Mesenchymal stem cell (in vitro differentiated cells and primary cell): ENCODE results near the gene GPR26.

Experiments used
- DNase-seq: peaks from one replicate; pipeline ENCODE4 v3.0.0-alpha.2; 2013
- H2AFZ ChIP-seq: one replicate; pipeline ENCODE4 v1.6.1; 2013; ENCODE audit warnings: low read depth, mild to moderate bottlenecking, control low read depth, inconsistent platforms, low read length, moderate library complexity
- H2AK5ac ChIP-seq: 2 replicates; pipeline ENCODE4 v1.6.1; 2013; ENCODE audit warnings: low read length, moderate library complexity, mild to moderate bottlenecking, inconsistent platforms; ENCODE audit not compliant: severe bottlenecking
- H2BK120ac ChIP-seq: one replicate; pipeline ENCODE4 v1.6.1; 2013; ENCODE audit warnings: low read depth, mild to moderate bottlenecking, inconsistent platforms, low read length, moderate library complexity
- H2BK12ac ChIP-seq, 2 experiments: one replicate each; pipeline ENCODE4 v1.6.1; 2013; ENCODE audit warnings: inconsistent platforms in 2 of 2, low read length in 2 of 2, mild to moderate bottlenecking in 2 of 2, moderate library complexity in 2 of 2, control low read depth in 1 of 2
- H2BK15ac ChIP-seq: one replicate; pipeline ENCODE4 v1.6.1; 2013; ENCODE audit warnings: mild to moderate bottlenecking, low read depth, inconsistent platforms; ENCODE audit not compliant: poor library complexity, severe bottlenecking
- H2BK5ac ChIP-seq: 2 replicates; pipeline ENCODE4 v1.6.1; 2013; ENCODE audit warnings: low read depth, mild to moderate bottlenecking, low read length, control low read depth, inconsistent platforms; ENCODE audit not compliant: poor library complexity, severe bottlenecking
- H3K14ac ChIP-seq, 2 experiments: one replicate each; pipeline ENCODE4 v1.6.1; 2013; ENCODE audit warnings: inconsistent platforms in 2 of 2, low read length in 2 of 2, control low read depth in 1 of 2, mild to moderate bottlenecking in 1 of 2, moderate library complexity in 1 of 2
- H3K18ac ChIP-seq, 2 experiments: one replicate each; pipeline ENCODE4 v1.6.1; 2013; ENCODE audit warnings: inconsistent platforms in 2 of 2, low read length in 2 of 2, control low read depth in 1 of 2, low read depth in 1 of 2, mild to moderate bottlenecking in 1 of 2
- H3K23ac ChIP-seq, 2 experiments: one replicate each; pipeline ENCODE4 v1.6.1; 2013; ENCODE audit warnings: inconsistent platforms in 2 of 2, low read length in 2 of 2, mild to moderate bottlenecking in 2 of 2, moderate library complexity in 2 of 2, control low read depth in 1 of 2
- H3K27ac ChIP-seq: 2 replicates; pipeline ENCODE4 v1.5.1; 2013; ENCODE audit warnings: mild to moderate bottlenecking, moderate library complexity, low read length, control low read depth, inconsistent platforms; ENCODE audit not compliant: poor library complexity, severe bottlenecking
- H3K27me3 ChIP-seq, 2 experiments: 2 replicates each; pipeline versions ENCODE4 v1.6.1 to v1.7.0; 2013; ENCODE audit warnings: low read length in 2 of 2, mild to moderate bottlenecking in 2 of 2, moderate library complexity in 2 of 2, control low read depth in 1 of 2, inconsistent platforms in 1 of 2; ENCODE audit not compliant: control insufficient read depth in 1 of 2, insufficient read depth in 1 of 2
- H3K36me3 ChIP-seq, 2 experiments: 2 replicates each; pipeline versions ENCODE4 v1.6.1 to v1.7.0; 2013; ENCODE audit warnings: low read length in 2 of 2, control low read depth in 1 of 2, inconsistent platforms in 1 of 2, low read depth in 1 of 2, mild to moderate bottlenecking in 1 of 2; ENCODE audit not compliant: insufficient read depth in 2 of 2, control insufficient read depth in 1 of 2
- H3K4ac ChIP-seq, 2 experiments: one replicate each; pipeline ENCODE4 v1.6.1; 2013; ENCODE audit warnings: inconsistent platforms in 2 of 2, low read length in 2 of 2, mild to moderate bottlenecking in 2 of 2, moderate library complexity in 2 of 2, control low read depth in 1 of 2, low read depth in 1 of 2
- H3K4me1 ChIP-seq: 2 replicates; pipeline ENCODE4 v1.6.1; 2013; ENCODE audit warnings: low read depth, low read length, control low read depth; ENCODE audit not compliant: control insufficient read depth, insufficient read depth
- H3K4me2 ChIP-seq: 2 replicates; pipeline ENCODE4 v1.6.1; 2013; ENCODE audit warnings: low read length, mild to moderate bottlenecking, inconsistent platforms; ENCODE audit not compliant: poor library complexity, severe bottlenecking
- H3K4me3 ChIP-seq, 2 experiments: 2 replicates each; pipeline versions ENCODE4 v1.5.1 to v1.7.0; 2013; ENCODE audit warnings: low read length in 2 of 2, mild to moderate bottlenecking in 2 of 2, control low read depth in 1 of 2, low read depth in 1 of 2; ENCODE audit not compliant: insufficient read depth in 1 of 2
- H3K79me1 ChIP-seq: replicated peaks from 2 replicates; pipeline ENCODE4 v1.6.1; 2013; ENCODE audit warnings: mild to moderate bottlenecking, control low read depth, low read length, inconsistent platforms; ENCODE audit not compliant: poor library complexity, severe bottlenecking
- H3K9ac ChIP-seq: 2 replicates; pipeline ENCODE4 v1.7.0; 2013; ENCODE audit warnings: mild to moderate bottlenecking, low read length, moderate library complexity
- H3K9me3 ChIP-seq: 2 replicates; pipeline ENCODE4 v1.7.0; 2013; ENCODE audit warnings: mild to moderate bottlenecking, low read length; ENCODE audit not compliant: control insufficient read depth
- H4K8ac ChIP-seq: one replicate; pipeline ENCODE4 v1.6.1; 2013; ENCODE audit warnings: inconsistent platforms, mild to moderate bottlenecking, low read length, moderate library complexity
- H4K91ac ChIP-seq: one replicate; pipeline ENCODE4 v1.6.1; 2013; ENCODE audit warnings: mild to moderate bottlenecking, low read length, inconsistent platforms
- WGBS: methylation state at CpG from one replicate; pipeline ENCODE4 v1.1.7; 2013; ENCODE audit warnings: mixed read lengths; 5-methylcytosine and 5-hydroxymethylcytosine counted together

GPR26 gene

GRCh38 chr10:123621492-123621891, 44.7 kb upstream of the GPR26 start:
- Histone ChIP-seq H2BK120ac (no peak overlapping the region), H2BK12ac (no peak overlapping the region), H3K18ac (no peak overlapping the region), H3K4me1 (no peaks in the 10 kb centered on the region), H2AFZ (no peak overlapping the region), H2BK15ac (no peak overlapping the region), H3K36me3 (no peaks in the 10 kb centered on the region), H3K9me3 (no peaks in the 10 kb centered on the region), H3K4ac (no peak overlapping the region), H3K4me2 (no peak overlapping the region), H3K27me3 (peaks cover 0 to 5% of the 10 kb centered on the region in 2 experiments), H3K4me3 (no peak overlapping the region), H3K9ac (no peak overlapping the region), H3K79me1 (no peaks in the 10 kb centered on the region), H4K8ac (no peak overlapping the region), H3K23ac (no peak overlapping the region), H2AK5ac (no peak overlapping the region), H2BK5ac (no peak overlapping the region), H3K27ac (no peak overlapping the region), H4K91ac (no peak overlapping the region), H3K14ac (no peak overlapping the region)
- WGBS, result 35% methylated on average over 2 of the region's 2 CpGs
- DNase-seq, result no peak

GRCh38 chr10:123621916-123622315, 44.2 kb upstream of the GPR26 start:
- no peak overlapping the region for H2BK120ac ChIP-seq
- no peak overlapping the region for H3K4me3 ChIP-seq
- H3K14ac ChIP-seq, result no peak overlapping the region
- no peak overlapping the region for H2BK12ac ChIP-seq
- no peak overlapping the region for H3K23ac ChIP-seq
- H3K18ac ChIP-seq, result no peak overlapping the region
- H4K8ac ChIP-seq, result no peak overlapping the region
- H3K4ac ChIP-seq, result no peak overlapping the region
- H3K79me1 ChIP-seq, result no peaks in the 10 kb centered on the region
- no peaks in the 10 kb centered on the region for H3K9me3 ChIP-seq
- H3K36me3 ChIP-seq, result no peaks in the 10 kb centered on the region
- WGBS, result 80% methylated on average over 1 of the region's 2 CpGs
- H2BK5ac ChIP-seq, result no peak overlapping the region
- H3K4me1 ChIP-seq, result no peaks in the 10 kb centered on the region
- no peak overlapping the region for H2BK15ac ChIP-seq
- no peak overlapping the region for H4K91ac ChIP-seq
- no peak overlapping the region for H3K9ac ChIP-seq
- no peak overlapping the region for H2AFZ ChIP-seq
- H3K27me3 ChIP-seq, result peaks cover 0 to 5% of the 10 kb centered on the region in 2 experiments
- no peak for DNase-seq
- H2AK5ac ChIP-seq, result no peak overlapping the region
- no peak overlapping the region for H3K27ac ChIP-seq
- H3K4me2 ChIP-seq, result no peak overlapping the region

GRCh38 chr10:123622381-123622780, 43.8 kb upstream of the GPR26 start:
- H2BK120ac ChIP-seq, result no peak overlapping the region
- H2BK15ac ChIP-seq, result no peak overlapping the region
- no peaks in the 10 kb centered on the region for H3K9me3 ChIP-seq
- no peak overlapping the region for H3K4ac ChIP-seq
- H3K27me3 ChIP-seq, result peaks cover 0 to 5% of the 10 kb centered on the region in 2 experiments
- no peaks in the 10 kb centered on the region for H3K4me1 ChIP-seq
- 63% methylated on average over 2 of the region's 3 CpGs for WGBS
- H3K36me3 ChIP-seq, result no peaks in the 10 kb centered on the region
- H3K14ac ChIP-seq, result no peak overlapping the region
- no peak overlapping the region for H4K91ac ChIP-seq
- no peak overlapping the region for H3K4me3 ChIP-seq
- H3K9ac ChIP-seq, result no peak overlapping the region
- H2BK5ac ChIP-seq, result no peak overlapping the region
- H3K4me2 ChIP-seq, result no peak overlapping the region
- H2AFZ ChIP-seq, result no peak overlapping the region
- H2AK5ac ChIP-seq, result no peak overlapping the region
- no peak overlapping the region for H2BK12ac ChIP-seq
- no peak overlapping the region for H4K8ac ChIP-seq
- H3K79me1 ChIP-seq, result no peaks in the 10 kb centered on the region
- no peak overlapping the region for H3K27ac ChIP-seq
- H3K18ac ChIP-seq, result no peak overlapping the region
- no peak for DNase-seq
- H3K23ac ChIP-seq, result no peak overlapping the region

GRCh38 chr10:123624086-123624485, 42.1 kb upstream of the GPR26 start:
- 88% methylated on average over 2 of the region's 2 CpGs for WGBS
- H2BK12ac ChIP-seq, result no peak overlapping the region

More at GRCh38 chr10:123624086-123624485, 42.1 kb upstream of the GPR26 start:
- H4K91ac ChIP-seq, result no peak overlapping the region
- no peak overlapping the region for H3K4me3 ChIP-seq
- no peak overlapping the region for H2AK5ac ChIP-seq
- no peak overlapping the region for H2AFZ ChIP-seq
- no peaks in the 10 kb centered on the region for H3K36me3 ChIP-seq
- no peak overlapping the region for H4K8ac ChIP-seq
- no peak overlapping the region for H3K4me2 ChIP-seq
- H3K14ac ChIP-seq, result no peak overlapping the region
- no peak overlapping the region for H2BK120ac ChIP-seq
- no peaks in the 10 kb centered on the region for H3K4me1 ChIP-seq
- no peak overlapping the region for H2BK5ac ChIP-seq
- H3K27ac ChIP-seq, result no peak overlapping the region
- H3K9me3 ChIP-seq, result peaks cover 8% of the 10 kb centered on the region
- no peak overlapping the region for H3K23ac ChIP-seq
- no peaks in the 10 kb centered on the region for H3K27me3 ChIP-seq
- no peaks in the 10 kb centered on the region for H3K79me1 ChIP-seq
- DNase-seq, result no peak
- H3K18ac ChIP-seq, result no peak overlapping the region
- H2BK15ac ChIP-seq, result no peak overlapping the region
- no peak overlapping the region for H3K9ac ChIP-seq
- no peak overlapping the region for H3K4ac ChIP-seq
